Epithelial cell of esophagus (primary cell): Measurements from ENCODE around the gene ABHD5.

Source experiments
- DNase-seq: peaks from one replicate; pipeline ENCODE4 v3.0.0; 2010; ENCODE audit warnings: low read depth
- H3K4me3 ChIP-seq: 2 replicates; pipeline ENCODE4 v1.5.1; 2011; ENCODE audit warnings: mild to moderate bottlenecking, low read length, control low read depth
- CTCF ChIP-seq: IDR thresholded peaks from 2 replicates; pipeline ENCODE4 v1.5.1; 2011; ENCODE audit warnings: low read depth, mild to moderate bottlenecking, low read length, control low read depth, inconsistent platforms; ENCODE audit not compliant: insufficient read depth; ENCODE audit errors: missing control alignments

The ABHD5 gene

GRCh38 chr3:43757666-43758321, 67.1 kb downstream of the ABHD5 start:
- no peak overlapping the region for H3K4me3 ChIP-seq
- no peak for TF ChIP-seq CTCF
- no peak for DNase-seq

GRCh38 chr3:43758592-43759225, 68.0 kb downstream of the ABHD5 start:
- no peak for TF ChIP-seq CTCF
- DNase-seq: no peak
- no peak overlapping the region for H3K4me3 ChIP-seq

GRCh38 chr3:43759297-43759782, 68.6 kb downstream of the ABHD5 start:
- TF ChIP-seq CTCF: no peak
- DNase-seq: peak; percentile 60
- no peak overlapping the region for H3K4me3 ChIP-seq

GRCh38 chr3:43759938-43760337, 69.2 kb downstream of the ABHD5 start:
- no peak for DNase-seq
- H3K4me3 ChIP-seq: no peak overlapping the region
- no peak for TF ChIP-seq CTCF

- TF ChIP-seq CTCF: no peak
- no peak overlapping the region for H3K4me3 ChIP-seq
- DNase-seq: no peak
Measured at GRCh38 chr3:43760938-43761337, 70.2 kb downstream of the ABHD5 start.

- no peak for TF ChIP-seq CTCF
- no peak overlapping the region for H3K4me3 ChIP-seq
- no peak for DNase-seq
Measured at GRCh38 chr3:43762451-43762850, 71.7 kb downstream of the ABHD5 start.

GRCh38 chr3:43764056-43764455, 73.3 kb downstream of the ABHD5 start:
- H3K4me3 ChIP-seq: no peak overlapping the region
- no peak for TF ChIP-seq CTCF
- DNase-seq: no peak
